ENCODE results near the gene CNTN5.

DNA sequence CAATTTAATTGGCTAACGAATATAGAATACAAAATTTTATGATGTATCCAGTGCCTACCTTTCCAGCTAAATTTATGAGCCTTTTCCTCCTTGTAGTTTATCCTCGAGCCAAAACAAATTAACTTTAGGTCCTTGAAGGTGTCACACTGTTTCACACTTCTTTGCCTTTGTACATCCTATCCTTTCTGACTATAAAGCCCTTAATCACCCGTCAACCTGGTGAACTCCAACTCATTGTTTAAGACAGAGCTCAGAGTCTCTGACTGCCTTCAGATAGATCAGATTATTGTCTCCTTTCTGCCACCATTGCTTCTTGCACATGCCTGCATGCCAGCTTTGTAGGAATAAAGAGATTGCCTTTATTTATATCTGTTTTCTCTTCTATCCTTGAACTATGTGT is 58.8 kb downstream of the CNTN5 start:
- TF ChIP-seq EZH2 (IDR thresholded peaks at IDR 0.05) (no peak), POLR2AphosphoS5 (IDR thresholded peaks at IDR 0.05; ENCODE audit: borderline replicate concordance, low read depth, low read length) (no peak), FOXP2 (optimal IDR thresholded peaks at IDR 0.05; ENCODE audit: control extremely low read depth, extremely low read length, insufficient read depth) (no peak)
